ENCODE results near the gene DPF3. TPM values are rescaled to one million over a fixed set of nuclear protein-coding genes. Genes with fewer than 3 reads are reported as not detected.

The DPF3 gene
- total RNA-seq, 1 donor from 2014 or later, result 1.3 TPM

DNA sequence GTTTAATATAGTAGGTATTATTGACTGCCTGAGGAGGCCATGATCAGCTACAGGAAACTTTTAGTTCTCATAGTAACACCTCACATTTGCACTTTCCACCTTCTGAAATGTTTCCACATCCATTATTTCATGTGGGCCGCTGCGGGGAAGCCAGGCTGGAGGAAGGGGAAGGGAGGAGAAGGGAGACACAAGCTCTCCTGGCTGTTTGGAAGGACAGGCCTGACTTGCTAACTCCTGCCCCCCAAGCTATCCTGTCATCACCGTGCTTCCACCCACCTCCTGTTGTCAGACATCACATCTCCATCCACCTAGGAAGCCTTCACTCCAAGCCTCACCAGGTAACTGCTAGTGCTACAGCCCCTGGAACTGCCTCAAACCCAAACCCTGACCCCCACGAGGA lies 9.5 kb downstream of the DPF3 start:
- no peak overlapping the region for H3K27ac Mint-ChIP-seq (ENCODE audit: unreplicated experiment)
- DNase-seq (ENCODE audit: low read depth, low spot score), result no peak
- H3K36me3 Mint-ChIP-seq (ENCODE audit: low read depth), result no peaks in the 10 kb centered on the region
- H3K4me1 Mint-ChIP-seq, result peaks cover 19% of the 10 kb centered on the region
- no peaks in the 10 kb centered on the region for H3K9me3 Mint-ChIP-seq
- no peak overlapping the region for H3K4me3 Mint-ChIP-seq
- TF ChIP-seq, protein P1, sequence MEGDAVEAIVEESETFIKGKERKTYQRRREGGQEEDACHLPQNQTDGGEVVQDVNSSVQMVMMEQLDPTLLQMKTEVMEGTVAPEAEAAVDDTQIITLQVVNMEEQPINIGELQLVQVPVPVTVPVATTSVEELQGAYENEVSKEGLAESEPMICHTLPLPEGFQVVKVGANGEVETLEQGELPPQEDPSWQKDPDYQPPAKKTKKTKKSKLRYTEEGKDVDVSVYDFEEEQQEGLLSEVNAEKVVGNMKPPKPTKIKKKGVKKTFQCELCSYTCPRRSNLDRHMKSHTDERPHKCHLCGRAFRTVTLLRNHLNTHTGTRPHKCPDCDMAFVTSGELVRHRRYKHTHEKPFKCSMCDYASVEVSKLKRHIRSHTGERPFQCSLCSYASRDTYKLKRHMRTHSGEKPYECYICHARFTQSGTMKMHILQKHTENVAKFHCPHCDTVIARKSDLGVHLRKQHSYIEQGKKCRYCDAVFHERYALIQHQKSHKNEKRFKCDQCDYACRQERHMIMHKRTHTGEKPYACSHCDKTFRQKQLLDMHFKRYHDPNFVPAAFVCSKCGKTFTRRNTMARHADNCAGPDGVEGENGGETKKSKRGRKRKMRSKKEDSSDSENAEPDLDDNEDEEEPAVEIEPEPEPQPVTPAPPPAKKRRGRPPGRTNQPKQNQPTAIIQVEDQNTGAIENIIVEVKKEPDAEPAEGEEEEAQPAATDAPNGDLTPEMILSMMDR (conservative IDR thresholded peaks at IDR 0.05), result no peak
- H3K27me3 Mint-ChIP-seq (ENCODE audit: low read depth), result peaks cover 34% of the 10 kb centered on the region

- Mint-ChIP-seq H3K27me3 (ENCODE audit: low read depth) (peaks cover 29% of the 10 kb centered on the region), H3K4me1 (peaks cover 19% of the 10 kb centered on the region), H3K4me3 (no peak overlapping the region), H3K27ac (ENCODE audit: unreplicated experiment) (no peak overlapping the region), H3K9me3 (no peaks in the 10 kb centered on the region), H3K36me3 (ENCODE audit: low read depth) (no peaks in the 10 kb centered on the region)
- DNase-seq (ENCODE audit: low read depth, low spot score), result no peak
- TF ChIP-seq, protein P1 (conservative IDR thresholded peaks at IDR 0.05), result no peak
Measured at GRCh38 chr14:72883961-72884360, 9.9 kb downstream of the DPF3 start.

GRCh38 chr14:72883109-72883508 lies 10.8 kb downstream of the DPF3 start:
- H3K4me3 Mint-ChIP-seq, result no peak overlapping the region
- peaks cover 16% of the 10 kb centered on the region for H3K4me1 Mint-ChIP-seq
- H3K27ac Mint-ChIP-seq (ENCODE audit: unreplicated experiment), result no peak overlapping the region
- H3K27me3 Mint-ChIP-seq (ENCODE audit: low read depth), result peaks cover 21% of the 10 kb centered on the region
- no peaks in the 10 kb centered on the region for H3K36me3 Mint-ChIP-seq (ENCODE audit: low read depth)
- TF ChIP-seq, protein P1 (conservative IDR thresholded peaks at IDR 0.05), result no peak
- no peaks in the 10 kb centered on the region for H3K9me3 Mint-ChIP-seq
- DNase-seq (ENCODE audit: low read depth, low spot score), result no peak

- TF ChIP-seq, protein P1 (conservative IDR thresholded peaks at IDR 0.05), result no peak
- H3K27me3 Mint-ChIP-seq (ENCODE audit: low read depth), result peaks cover 14% of the 10 kb centered on the region
- no peak overlapping the region for H3K4me3 Mint-ChIP-seq
- H3K36me3 Mint-ChIP-seq (ENCODE audit: low read depth), result no peaks in the 10 kb centered on the region
- DNase-seq (ENCODE audit: low read depth, low spot score), result no peak
- H3K27ac Mint-ChIP-seq (ENCODE audit: unreplicated experiment), result no peak overlapping the region
- H3K4me1 Mint-ChIP-seq, result peaks cover 18% of the 10 kb centered on the region
- H3K9me3 Mint-ChIP-seq, result no peaks in the 10 kb centered on the region
Measured at GRCh38 chr14:72882463-72882862, 11.4 kb downstream of the DPF3 start.

DNA sequence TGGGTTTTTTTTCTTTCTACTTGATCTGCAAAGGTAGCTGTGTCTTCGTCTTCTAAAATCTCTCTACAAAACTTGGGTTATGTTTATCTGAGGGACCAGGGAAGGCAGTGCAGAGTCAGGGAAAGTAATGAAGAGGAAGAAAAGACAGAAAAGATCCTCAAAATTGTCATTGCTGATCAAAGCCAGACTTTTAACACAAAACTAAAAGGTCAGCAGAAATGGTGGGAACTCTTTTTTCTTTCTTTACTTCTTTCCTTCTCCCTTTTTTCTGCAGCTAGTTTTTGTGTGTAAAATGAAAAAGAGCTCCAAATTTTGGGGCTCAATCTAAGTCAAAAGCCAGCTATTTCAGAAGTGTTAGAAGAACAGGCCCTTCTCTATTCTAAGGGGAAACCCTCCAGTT lies 11.9 kb downstream of the DPF3 start:
- H3K36me3 Mint-ChIP-seq (ENCODE audit: low read depth), result no peaks in the 10 kb centered on the region

More for the DNA sequence above, 11.9 kb downstream of the DPF3 start:
- no peak for DNase-seq (ENCODE audit: low read depth, low spot score)
- Mint-ChIP-seq H3K27ac (ENCODE audit: unreplicated experiment) (no peak overlapping the region), H3K4me3 (no peak overlapping the region), H3K27me3 (ENCODE audit: low read depth) (peaks cover 10% of the 10 kb centered on the region), H3K4me1 (peaks cover 19% of the 10 kb centered on the region), H3K9me3 (no peaks in the 10 kb centered on the region)
- TF ChIP-seq, protein P1 (conservative IDR thresholded peaks at IDR 0.05), result no peak
